IMR-90 (cell line): ENCODE measurements around the gene VPS8. TPM values are rescaled to one million over a fixed set of nuclear protein-coding genes. Genes with fewer than 3 reads are reported as not detected.

Experiments used
- ATAC-seq: fragments of 200-7000 bp; cut with Tn5 transposase; 2 replicates; pipeline ENCODE4 v1.9.1; 2020; ENCODE audit warnings: low read depth, mild to moderate bottlenecking, moderate library complexity
- BruUV-seq: library from RNA; stranded (reverse); fragments of 400-500 nt; replicated peaks from 2 replicates; lab custom pipeline; 2021; lab: Mats Ljungman, UMichigan
- CTCF ChIA-PET: fragments of 300-600 bp; formaldehyde crosslinking; extraction: SDS; loops from one replicate; lab custom pipeline; 2021; ENCODE audit warnings: antibody characterized with exemption; lab: Yijun Ruan, JAX
- POLR2A ChIA-PET: fragments of 300-600 bp; sonication (Branson Sonifier 250); formaldehyde crosslinking; loops from one replicate; lab custom pipeline; 2022; ENCODE audit warnings: antibody characterized with exemption; ENCODE audit not compliant: unreplicated experiment; lab: Charles Lee
- DNase-seq: peaks from one replicate; pipeline ENCODE4 v3.0.0; 2013
- H2AFZ ChIP-seq: replicated peaks from 2 replicates; pipeline ENCODE3; 2013; ENCODE audit warnings: low read length, mild to moderate bottlenecking; ENCODE audit not compliant: poor library complexity
- H2AK5ac ChIP-seq: 2 replicates; pipeline ENCODE4 v1.6.1; 2013; ENCODE audit warnings: low read depth, low read length, inconsistent platforms
- H2AK9ac ChIP-seq: replicated peaks from 2 replicates; pipeline ENCODE3; 2013; ENCODE audit warnings: mild to moderate bottlenecking, low read depth, low read length, moderate library complexity; ENCODE audit not compliant: poor library complexity
- H2BK120ac ChIP-seq: 2 replicates; pipeline ENCODE4 v1.6.1; 2013; ENCODE audit warnings: low read depth, low read length, inconsistent platforms
- H2BK15ac ChIP-seq: 3 replicates; pipeline ENCODE4 v1.6.1; 2013; ENCODE audit warnings: low read depth, low read length, inconsistent platforms
- H2BK20ac ChIP-seq: 2 replicates; pipeline ENCODE4 v1.6.1; 2013; ENCODE audit warnings: low read depth, mild to moderate bottlenecking, inconsistent platforms, low read length, moderate library complexity
- H2BK5ac ChIP-seq: 2 replicates; pipeline ENCODE4 v1.6.1; 2013; ENCODE audit warnings: mild to moderate bottlenecking, low read depth, low read length, inconsistent platforms; ENCODE audit not compliant: poor library complexity, severe bottlenecking
- H3K14ac ChIP-seq: replicated peaks from 2 replicates; pipeline ENCODE4 v1.6.1; 2013; ENCODE audit warnings: low read depth, low read length, inconsistent platforms
- H3K18ac ChIP-seq: 2 replicates; pipeline ENCODE4 v1.6.1; 2013; ENCODE audit warnings: low read depth, low read length, control low read depth
- H3K23ac ChIP-seq: 2 replicates; pipeline ENCODE4 v1.6.1; 2013; ENCODE audit warnings: low read depth, low read length, inconsistent platforms
- H3K27ac ChIP-seq: 2 replicates; pipeline ENCODE4 v1.5.1; 2013; ENCODE audit warnings: mild to moderate bottlenecking, control low read depth, low read length; ENCODE audit not compliant: insufficient read depth
- H3K27me3 ChIP-seq: 2 replicates; pipeline ENCODE4 v1.6.1; 2013; ENCODE audit warnings: low read length; ENCODE audit not compliant: control insufficient read depth, insufficient read depth
- H3K36me3 ChIP-seq: 2 replicates; pipeline ENCODE4 v1.6.1; 2013; ENCODE audit warnings: low read length, mixed read lengths; ENCODE audit not compliant: control insufficient read depth, insufficient read depth
- H3K4ac ChIP-seq: 2 replicates; pipeline ENCODE4 v1.6.1; 2013; ENCODE audit warnings: low read depth, low read length, inconsistent platforms
- H3K4me1 ChIP-seq: 2 replicates; pipeline ENCODE4 v1.6.1; 2013; ENCODE audit warnings: low read length, mixed read lengths; ENCODE audit not compliant: control insufficient read depth, insufficient read depth
- H3K4me2 ChIP-seq: 2 replicates; pipeline ENCODE4 v1.6.1; 2013; ENCODE audit warnings: low read depth, mild to moderate bottlenecking, control low read depth, low read length, moderate library complexity
- H3K4me3 ChIP-seq: 2 replicates; pipeline ENCODE4 v1.5.1; 2013; ENCODE audit warnings: low read depth, mild to moderate bottlenecking, control low read depth, low read length, moderate library complexity; ENCODE audit not compliant: insufficient read depth
- H3K56ac ChIP-seq: 2 replicates; pipeline ENCODE4 v1.6.1; 2013; ENCODE audit warnings: low read length, inconsistent platforms; ENCODE audit not compliant: insufficient read depth; ENCODE audit errors: extremely low read depth
- H3K79me1 ChIP-seq, 2 experiments: 2 replicates each; pipeline ENCODE4 v1.6.1; 2013; ENCODE audit warnings: low read length in 2 of 2, inconsistent platforms in 1 of 2, low read depth in 1 of 2
- H3K9ac ChIP-seq: 2 replicates; pipeline ENCODE4 v1.6.1; 2013; ENCODE audit warnings: low read depth, low read length, control low read depth
- H3K9me1 ChIP-seq: 2 replicates; pipeline ENCODE4 v1.6.1; 2013; ENCODE audit warnings: low read length, inconsistent platforms; ENCODE audit not compliant: insufficient read depth
- H3K9me3 ChIP-seq: 2 replicates; pipeline ENCODE4 v1.6.1; 2013; ENCODE audit warnings: low read length; ENCODE audit not compliant: control insufficient read depth, insufficient read depth
- H4K20me1 ChIP-seq: 2 replicates; pipeline ENCODE4 v1.6.1; 2013; ENCODE audit warnings: low read length, inconsistent platforms; ENCODE audit not compliant: insufficient read depth
- H4K5ac ChIP-seq: 2 replicates; pipeline ENCODE4 v1.6.1; 2013; ENCODE audit warnings: mild to moderate bottlenecking, low read depth, low read length, control low read depth
- H4K8ac ChIP-seq, 2 experiments: 2 replicates each; pipeline ENCODE4 v1.6.1; 2013; ENCODE audit warnings: low read depth in 2 of 2, low read length in 2 of 2, control low read depth in 1 of 2, inconsistent platforms in 1 of 2
- H4K91ac ChIP-seq: 2 replicates; pipeline ENCODE4 v1.6.1; 2013; ENCODE audit warnings: low read depth, low read length, inconsistent platforms; ENCODE audit not compliant: insufficient read depth
- BHLHE40 ChIP-seq: fragments of 150-350 bp; IDR thresholded peaks from 2 replicates; pipeline ENCODE4 v1.6.1; 2016; ENCODE audit warnings: mild to moderate bottlenecking, low read depth, low read length
- FOS ChIP-seq: fragments of 150-350 bp; IDR thresholded peaks from 2 replicates; pipeline ENCODE4 v1.6.1; 2016; ENCODE audit warnings: low read depth, low read length
- MAZ ChIP-seq: IDR thresholded peaks from 2 replicates; pipeline ENCODE4 v1.6.1; 2012; ENCODE audit warnings: low read depth, mild to moderate bottlenecking, low read length, improper control_type of control experiment, moderate library complexity, borderline replicate concordance
- MXI1 ChIP-seq: IDR thresholded peaks from 2 replicates; pipeline ENCODE4 v1.6.1; 2012; ENCODE audit warnings: low read depth, mild to moderate bottlenecking, low read length, moderate library complexity, borderline replicate concordance
- NFE2L2 ChIP-seq: fragments of 150-350 bp; IDR thresholded peaks from 2 replicates; pipeline ENCODE4 v1.6.1; 2016; ENCODE audit warnings: low read depth, mild to moderate bottlenecking, low read length
- POLR2A ChIP-seq: IDR thresholded peaks from 2 replicates; pipeline ENCODE4 v1.6.1; 2012; ENCODE audit warnings: mild to moderate bottlenecking, low read depth, low read length
- RCOR1 ChIP-seq: IDR thresholded peaks from 2 replicates; pipeline ENCODE4 v1.6.1; 2012; ENCODE audit warnings: mild to moderate bottlenecking, low read length, improper control_type of control experiment; ENCODE audit not compliant: insufficient replicate concordance
- RFX5 ChIP-seq: IDR thresholded peaks from 2 replicates; pipeline ENCODE4 v1.8.0; 2012; ENCODE audit warnings: low read depth, mild to moderate bottlenecking, low read length, moderate library complexity
- WGBS, 2 experiments: methylation state at CpG; one replicate each; pipeline versions ENCODE4 v1.1.5 to v1.1.7; 2013; ENCODE audit warnings: missing lambda C conversion rate in 2 of 2; ENCODE audit not compliant: insufficient read length in 1 of 2; ENCODE audit errors: extremely low coverage in 2 of 2; 5-methylcytosine and 5-hydroxymethylcytosine counted together
- dilution Hi-C: fragments of 300-500 bp; cut with HindIII; formaldehyde crosslinking; loops from one replicate; pipeline ENCODE4 v1.14.3; 2018; ENCODE audit warnings: low sequenced_read_pairs; ENCODE audit not compliant: unreplicated experiment
- in situ Hi-C: fragments of 300-500 bp; cut with MboI; formaldehyde crosslinking; loops from 3 replicates; pipeline ENCODE4 v1.14.3; 2019; ENCODE audit warnings: low sequenced_read_pairs, inconsistent platforms, mixed read lengths
- intact Hi-C: fragments of 100-400 bp; cut with micrococcal nuclease; formaldehyde crosslinking; loops from 2 replicates; pipeline ENCODE4 v1.10.0; 2022
- polyA plus RNA-seq, 3 experiments: library from polyadenylated mRNA; depleted of rRNA; stranded (reverse); fragments of >200 nt; gene quantifications; 2 replicates each; pipeline ENCODE4 v1.2.3, GENCODE V29; 2012; ENCODE audit warnings: low replicate concordance in 1 of 3
- total RNA-seq: library from RNA; depleted of rRNA; stranded (reverse); fragments of >200 nt; gene quantifications from 2 replicates; pipeline ENCODE4 v1.2.3, GENCODE V29; 2012
- TF ChIP-seq, protein P1 (sequence below): conservative IDR thresholded peaks from 2 replicates; pipeline ENCODE4 v1.5.1; 2012; ENCODE audit warnings: mild to moderate bottlenecking, low read depth, low read length, improper control_type of control experiment
- TF ChIP-seq, protein P2 (sequence below): fragments of 150-350 bp; IDR thresholded peaks from 2 replicates; pipeline ENCODE4 v1.6.1; 2016; ENCODE audit warnings: low read depth, mild to moderate bottlenecking, low read length, moderate library complexity, borderline replicate concordance
- TF ChIP-seq, protein P3 (sequence below): fragments of 150-350 bp; IDR thresholded peaks from 2 replicates; pipeline ENCODE4 v1.6.1; 2017; ENCODE audit warnings: mild to moderate bottlenecking, antibody characterized with exemption, low read length, low read depth

The VPS8 gene
- total and polyA plus RNA-seq, 2 of the 4 experiments (the other 2 are of a cell fraction), result 14.0 to 56.1 TPM

DNA sequence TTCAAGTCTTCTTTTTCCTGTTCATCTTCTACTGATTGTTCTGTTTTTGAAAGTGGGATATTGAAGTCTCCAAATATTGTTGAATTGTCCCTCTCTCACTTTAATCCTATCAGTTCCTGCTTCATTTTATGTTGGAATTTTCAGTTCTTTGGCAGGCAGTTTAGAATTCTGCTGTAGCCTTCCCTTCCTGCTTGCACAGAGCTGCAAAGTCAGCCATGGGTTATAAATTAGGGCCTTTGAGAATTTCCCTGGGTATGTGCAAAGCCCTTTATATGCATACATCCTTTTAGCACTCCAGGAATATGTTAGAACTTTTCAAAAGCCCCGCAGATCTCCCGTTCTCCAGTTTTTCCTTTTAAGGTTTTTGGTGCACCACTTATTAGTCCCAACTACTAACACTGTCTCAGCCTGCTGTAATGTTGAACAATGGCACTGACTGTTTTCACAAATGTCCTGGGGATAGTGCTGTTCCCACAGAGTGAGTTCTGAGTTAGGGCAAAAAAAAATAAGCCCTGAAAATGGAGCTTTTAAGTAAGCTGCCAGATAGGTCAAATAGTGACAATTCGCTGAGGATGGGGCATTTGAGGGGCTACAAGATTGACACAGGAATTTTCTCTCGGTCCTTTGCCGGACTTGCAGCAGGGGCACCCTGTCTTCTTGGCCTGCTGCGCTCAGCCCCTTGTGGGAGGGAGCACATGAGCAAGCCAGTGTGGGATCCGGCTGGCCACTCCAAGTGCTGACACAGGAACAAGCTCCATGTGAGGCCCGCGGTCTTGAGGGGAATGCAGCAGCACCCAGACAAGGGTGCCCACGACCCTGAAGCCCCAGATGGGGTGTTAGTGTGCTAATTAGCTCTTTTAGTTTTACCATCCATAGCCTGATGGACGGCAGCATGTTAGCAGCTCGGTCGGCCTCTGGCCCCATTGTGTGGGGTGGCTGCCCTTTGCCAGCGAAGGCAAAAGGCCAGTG is 96.0 kb downstream of the VPS8 start:
- Histone ChIP-seq H3K23ac (no peak overlapping the region), H3K56ac (no peak overlapping the region), H3K27ac (no peak overlapping the region), H3K79me1 (no peaks in the 10 kb centered on the region), H3K9me3 (peaks cover 3% of the 10 kb centered on the region), H3K36me3 (peaks cover 4% of the 10 kb centered on the region), H2BK5ac (no peak overlapping the region), H4K91ac (no peak overlapping the region), H2BK20ac (no peak overlapping the region), H3K4me1 (no peaks in the 10 kb centered on the region), H2AK5ac (no peak overlapping the region), H4K8ac (no peak overlapping the region), H3K9me1 (peaks cover 2% of the 10 kb centered on the region; the same call in 1 of the 2 replicates), H3K4ac (no peak overlapping the region), H2AFZ (no peak overlapping the region), H3K4me3 (no peak overlapping the region), H4K5ac (no peak overlapping the region), H2BK120ac (no peak overlapping the region), H3K27me3 (no peaks in the 10 kb centered on the region), H2AK9ac (no peak overlapping the region), H3K14ac (no peak overlapping the region), H4K20me1 (no peaks in the 10 kb centered on the region), H3K4me2 (no peak overlapping the region), H2BK15ac (no peak overlapping the region), H3K9ac (no peak overlapping the region), H3K18ac (no peak overlapping the region)
- no peak for ATAC-seq
- TF ChIP-seq NFE2L2 (no peak), MAZ (no peak), RFX5 (no peak), RCOR1 (no peak), FOS (no peak), MXI1 (no peak), BHLHE40 (no peak), POLR2A (no peak)
- TF ChIP-seq, protein P1, sequence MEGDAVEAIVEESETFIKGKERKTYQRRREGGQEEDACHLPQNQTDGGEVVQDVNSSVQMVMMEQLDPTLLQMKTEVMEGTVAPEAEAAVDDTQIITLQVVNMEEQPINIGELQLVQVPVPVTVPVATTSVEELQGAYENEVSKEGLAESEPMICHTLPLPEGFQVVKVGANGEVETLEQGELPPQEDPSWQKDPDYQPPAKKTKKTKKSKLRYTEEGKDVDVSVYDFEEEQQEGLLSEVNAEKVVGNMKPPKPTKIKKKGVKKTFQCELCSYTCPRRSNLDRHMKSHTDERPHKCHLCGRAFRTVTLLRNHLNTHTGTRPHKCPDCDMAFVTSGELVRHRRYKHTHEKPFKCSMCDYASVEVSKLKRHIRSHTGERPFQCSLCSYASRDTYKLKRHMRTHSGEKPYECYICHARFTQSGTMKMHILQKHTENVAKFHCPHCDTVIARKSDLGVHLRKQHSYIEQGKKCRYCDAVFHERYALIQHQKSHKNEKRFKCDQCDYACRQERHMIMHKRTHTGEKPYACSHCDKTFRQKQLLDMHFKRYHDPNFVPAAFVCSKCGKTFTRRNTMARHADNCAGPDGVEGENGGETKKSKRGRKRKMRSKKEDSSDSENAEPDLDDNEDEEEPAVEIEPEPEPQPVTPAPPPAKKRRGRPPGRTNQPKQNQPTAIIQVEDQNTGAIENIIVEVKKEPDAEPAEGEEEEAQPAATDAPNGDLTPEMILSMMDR, result no peak
- TF ChIP-seq, protein P2, sequence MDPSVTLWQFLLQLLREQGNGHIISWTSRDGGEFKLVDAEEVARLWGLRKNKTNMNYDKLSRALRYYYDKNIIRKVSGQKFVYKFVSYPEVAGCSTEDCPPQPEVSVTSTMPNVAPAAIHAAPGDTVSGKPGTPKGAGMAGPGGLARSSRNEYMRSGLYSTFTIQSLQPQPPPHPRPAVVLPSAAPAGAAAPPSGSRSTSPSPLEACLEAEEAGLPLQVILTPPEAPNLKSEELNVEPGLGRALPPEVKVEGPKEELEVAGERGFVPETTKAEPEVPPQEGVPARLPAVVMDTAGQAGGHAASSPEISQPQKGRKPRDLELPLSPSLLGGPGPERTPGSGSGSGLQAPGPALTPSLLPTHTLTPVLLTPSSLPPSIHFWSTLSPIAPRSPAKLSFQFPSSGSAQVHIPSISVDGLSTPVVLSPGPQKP, result no peak
- TF ChIP-seq, protein P3, sequence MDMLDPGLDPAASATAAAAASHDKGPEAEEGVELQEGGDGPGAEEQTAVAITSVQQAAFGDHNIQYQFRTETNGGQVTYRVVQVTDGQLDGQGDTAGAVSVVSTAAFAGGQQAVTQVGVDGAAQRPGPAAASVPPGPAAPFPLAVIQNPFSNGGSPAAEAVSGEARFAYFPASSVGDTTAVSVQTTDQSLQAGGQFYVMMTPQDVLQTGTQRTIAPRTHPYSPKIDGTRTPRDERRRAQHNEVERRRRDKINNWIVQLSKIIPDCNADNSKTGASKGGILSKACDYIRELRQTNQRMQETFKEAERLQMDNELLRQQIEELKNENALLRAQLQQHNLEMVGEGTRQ, result no peak
- dilution Hi-C loops, result no loop called here
- CTCF ChIA-PET, result interaction anchor here (0.6 kb wide), 1 partner anchor 315 kb away, joined by 4 read pairs; no protein-coding TSS in a partner anchor
- no TSS peak for BruUV-seq
- no peak for DNase-seq
- POLR2A ChIA-PET, result no interaction called here
- 98% methylated on average over 5 of the region's 14 CpGs; no CpG with 5 or more reads in 1 of the 2 experiments for WGBS, 2 experiments
- intact Hi-C loops, result no loop called here
- in situ Hi-C loops, result no loop called here
